WI38 (cell line): Measurements from ENCODE around the gene GNAI2.

Experiments
- H3K4me3 ChIP-seq: 2 replicates; pipeline ENCODE4 v1.5.1; 2011; ENCODE audit warnings: low read depth, mild to moderate bottlenecking, control low read depth, low read length
- TF ChIP-seq, protein P1 (sequence below): IDR thresholded peaks from 2 replicates; pipeline ENCODE4 v1.5.1; 2012; ENCODE audit warnings: low read depth, mild to moderate bottlenecking, control low read depth, low read length

The GNAI2 gene

DNA sequence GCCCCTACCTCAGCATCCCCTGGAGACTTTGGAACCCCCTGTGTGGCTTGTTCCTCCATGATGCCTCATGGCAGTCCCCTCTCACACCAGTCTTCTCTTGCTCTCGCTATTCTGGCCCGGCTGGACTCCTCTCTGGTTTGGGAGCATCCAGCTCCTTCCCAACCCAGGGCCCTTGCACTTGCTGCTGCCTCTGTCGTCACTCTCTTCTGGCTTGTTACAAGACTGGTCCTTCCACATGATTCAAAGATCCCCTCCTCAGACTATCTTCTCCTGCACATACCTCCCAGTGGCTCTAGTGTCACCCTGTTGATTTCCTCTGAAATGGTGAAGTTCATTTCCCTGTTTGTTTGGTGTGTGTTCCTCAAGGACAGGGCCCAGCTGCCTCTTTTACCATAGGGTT, 6.5 kb upstream of the GNAI2 start:
- H3K4me3 ChIP-seq: no peak overlapping the region
- TF ChIP-seq, protein P1, sequence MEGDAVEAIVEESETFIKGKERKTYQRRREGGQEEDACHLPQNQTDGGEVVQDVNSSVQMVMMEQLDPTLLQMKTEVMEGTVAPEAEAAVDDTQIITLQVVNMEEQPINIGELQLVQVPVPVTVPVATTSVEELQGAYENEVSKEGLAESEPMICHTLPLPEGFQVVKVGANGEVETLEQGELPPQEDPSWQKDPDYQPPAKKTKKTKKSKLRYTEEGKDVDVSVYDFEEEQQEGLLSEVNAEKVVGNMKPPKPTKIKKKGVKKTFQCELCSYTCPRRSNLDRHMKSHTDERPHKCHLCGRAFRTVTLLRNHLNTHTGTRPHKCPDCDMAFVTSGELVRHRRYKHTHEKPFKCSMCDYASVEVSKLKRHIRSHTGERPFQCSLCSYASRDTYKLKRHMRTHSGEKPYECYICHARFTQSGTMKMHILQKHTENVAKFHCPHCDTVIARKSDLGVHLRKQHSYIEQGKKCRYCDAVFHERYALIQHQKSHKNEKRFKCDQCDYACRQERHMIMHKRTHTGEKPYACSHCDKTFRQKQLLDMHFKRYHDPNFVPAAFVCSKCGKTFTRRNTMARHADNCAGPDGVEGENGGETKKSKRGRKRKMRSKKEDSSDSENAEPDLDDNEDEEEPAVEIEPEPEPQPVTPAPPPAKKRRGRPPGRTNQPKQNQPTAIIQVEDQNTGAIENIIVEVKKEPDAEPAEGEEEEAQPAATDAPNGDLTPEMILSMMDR: no peak

- no peak overlapping the region for H3K4me3 ChIP-seq
- TF ChIP-seq, protein P1: no peak
These were observed 5.8 kb upstream of the GNAI2 start for GRCh38 chr3:50230104-50230793.

DNA sequence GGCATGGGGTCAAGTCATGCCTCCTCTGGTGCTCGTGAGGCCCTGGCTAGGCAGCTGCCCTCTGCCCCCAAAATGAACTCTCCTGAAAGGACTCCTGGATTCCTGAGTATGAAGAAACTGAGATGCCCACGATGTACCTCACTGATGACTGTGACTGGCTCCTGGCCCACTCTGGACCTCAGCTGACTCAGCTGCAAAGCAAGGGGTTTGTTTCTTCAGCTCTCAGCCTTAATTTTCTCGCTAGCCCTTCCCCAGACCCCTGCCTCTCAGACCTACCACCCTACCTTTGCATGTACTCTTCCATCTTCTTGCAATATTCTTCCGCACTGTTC, 5.2 kb upstream of the GNAI2 start:
- H3K4me3 ChIP-seq: no peak overlapping the region
- TF ChIP-seq, protein P1: no peak

GRCh38 chr3:50231581-50231980, 4.4 kb upstream of the GNAI2 start:
- no peak overlapping the region for H3K4me3 ChIP-seq
- TF ChIP-seq, protein P1: no peak

GRCh38 chr3:50232303-50232702, 3.7 kb upstream of the GNAI2 start:
- TF ChIP-seq, protein P1: no peak
- no peak overlapping the region for H3K4me3 ChIP-seq

- no peak overlapping the region for H3K4me3 ChIP-seq
- TF ChIP-seq, protein P1: no peak
These were observed 2.8 kb upstream of the GNAI2 start for GRCh38 chr3:50233176-50233575.

- TF ChIP-seq, protein P1: no peak
- peak overlapping the region; percentile 98 for H3K4me3 ChIP-seq
These were observed 604 bp downstream of the GNAI2 start for GRCh38 chr3:50236484-50237132.
